ENCODE results near the gene CARNS1. TPM values are rescaled to one million over a fixed set of nuclear protein-coding genes. Genes with fewer than 3 reads are reported as not detected.

Gene CARNS1
- total and polyA plus RNA-seq, 7 experiments from 2014 or later, result 0.53 to 14.2 (median 4.3) TPM

DNA sequence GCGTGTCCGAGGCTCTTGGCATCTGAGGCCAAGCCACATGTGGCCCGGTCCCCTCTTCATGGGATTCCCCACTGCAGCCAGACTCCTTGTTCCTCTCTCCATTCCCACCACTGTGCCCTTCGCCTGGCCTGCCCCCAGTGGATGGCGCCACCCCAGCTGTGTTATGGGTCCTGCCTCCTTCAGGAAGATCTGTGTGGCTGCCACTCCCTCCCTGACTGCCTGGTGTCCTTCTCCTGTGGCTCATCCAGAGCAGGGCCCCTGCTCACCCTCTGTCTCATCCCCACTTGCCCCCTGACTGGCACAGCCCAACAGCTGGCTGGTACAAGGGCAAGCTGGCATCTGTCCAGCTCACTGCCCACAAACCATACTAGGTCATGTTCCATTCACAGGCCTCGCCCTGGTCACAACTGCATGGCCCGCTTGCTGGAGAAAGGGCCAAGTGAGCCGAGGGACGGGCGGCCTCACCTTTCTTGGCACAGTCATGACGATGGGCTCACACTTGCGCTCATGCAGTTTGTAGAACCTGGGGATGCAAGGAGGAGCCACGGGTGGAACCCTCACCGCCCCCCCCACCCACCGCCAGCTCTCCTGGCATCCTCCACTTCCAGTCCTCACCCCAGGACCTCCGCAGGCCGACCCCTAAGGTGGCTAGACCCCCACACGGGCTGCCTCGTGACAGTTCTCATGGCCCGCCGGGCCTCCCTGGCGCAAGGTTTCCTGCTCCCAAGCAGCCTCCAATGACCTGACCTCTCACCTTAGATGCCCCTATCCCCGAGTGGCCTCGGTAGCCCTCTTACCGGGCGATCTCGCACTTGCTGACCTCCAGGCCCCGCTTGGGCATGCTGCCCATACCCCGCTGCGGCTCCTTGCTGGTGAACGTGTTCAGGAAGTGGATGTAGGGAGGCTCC is 24.1 kb downstream of the CARNS1 start:
- Histone ChIP-seq H3K27ac (ENCODE audit: low read depth, low read length) (peak overlapping the region; percentile 85), H3K4me3 (ENCODE audit: low read length) (peak overlapping the region; percentile 100), H3K4me1 (ENCODE audit: control insufficient read depth in 2 of 2, insufficient read depth in 2 of 2, low read length in 2 of 2) (peaks cover 38 to 64% of the 10 kb centered on the region in 2 donors), H3K27me3 (ENCODE audit: control insufficient read depth in 2 of 2, insufficient read depth in 2 of 2, low read length in 2 of 2) (no peaks in the 10 kb centered on the region), H3K9me3 (ENCODE audit: control insufficient read depth in 2 of 3, low read length in 3 of 3) (no peaks in the 10 kb centered on the region), H3K36me3 (ENCODE audit: control insufficient read depth in 2 of 3, insufficient read depth in 3 of 3, low read length in 3 of 3) (peaks cover 0 to 23% (median 8%) of the 10 kb centered on the region in 3 experiments)
- Mint-ChIP-seq H3K4me3 (peak overlapping the region; percentile 85 to 99 (median 97)), H3K9me3 (peaks cover 0 to 1% (median 0%) of the 10 kb centered on the region in 11 donors), H3K36me3 (peaks cover 0 to 43% (median 0%) of the 10 kb centered on the region in 5 donors), H3K27me3 (no peaks in the 10 kb centered on the region), H3K27ac (peak overlapping the region; percentile 90 to 97 (median 95)), H3K4me1 (peaks cover 40 to 74% (median 57%) of the 10 kb centered on the region in 7 donors)
- ChIA-PET POLR2A (interaction anchor here (0.6 to 31.8 kb wide), 14 partner anchors 9 to 172 kb away, joined by 3 to 1530 read pairs (median 37); partner anchors contain the start of genes AIP, CABP4, CARNS1 and CDK2AP2), CTCF (interaction anchor here (0.8 to 5.9 kb wide), 8 partner anchors 12 to 37 kb away, joined by 3 to 37 read pairs (median 4); partner anchors contain the start of genes PPP1CA, TBC1D10C and TMEM134)
- ATAC-seq (no peak), DNase-seq (peak in 3 of 9 donors; percentile 36 to 57 (median 40))
- intact Hi-C loops (cut with micrococcal nuclease), result no loop called here

DNA sequence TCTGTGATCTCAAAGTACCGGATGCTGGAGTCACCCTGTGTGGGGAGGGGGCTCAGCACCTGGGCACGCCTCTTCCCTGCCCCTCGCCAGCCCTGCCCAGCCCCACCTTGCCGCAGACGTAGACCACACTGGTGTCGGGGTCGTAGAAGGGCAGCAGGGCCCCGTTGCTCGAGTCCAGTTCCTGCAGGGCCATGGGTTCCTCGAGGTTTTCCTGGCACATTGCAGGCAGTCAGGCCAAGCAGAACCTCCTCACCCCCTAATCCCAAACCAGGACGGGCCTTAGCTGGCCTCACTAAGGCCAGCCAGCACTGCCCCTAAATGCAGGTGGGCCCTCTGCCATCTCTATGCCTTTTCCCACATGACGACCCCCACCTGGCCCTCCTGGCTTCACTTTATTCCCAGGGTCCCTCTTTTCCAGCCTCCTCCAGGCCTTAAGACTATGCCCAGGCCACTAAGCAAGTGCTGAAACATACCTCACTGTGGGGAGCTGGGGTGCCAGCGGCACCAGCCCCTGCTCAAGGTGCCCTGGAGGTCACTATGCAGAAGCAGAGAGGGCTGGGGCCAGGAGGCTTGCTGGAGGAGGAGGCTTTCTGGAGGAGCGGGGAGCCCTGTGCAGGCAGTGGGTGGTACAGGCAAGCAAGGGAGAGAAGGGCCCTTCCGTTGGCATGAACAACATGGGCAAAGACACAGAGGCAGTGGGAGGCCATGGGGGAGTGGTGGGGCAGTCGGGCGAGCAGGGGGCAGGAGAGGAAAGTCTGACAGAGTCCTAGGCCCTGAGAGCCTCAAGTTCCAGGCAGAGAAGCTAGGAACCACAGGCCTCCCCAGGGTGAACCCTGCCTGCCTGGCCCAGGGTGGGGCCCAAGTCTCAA is 25.0 kb downstream of the CARNS1 start:
- Histone ChIP-seq H3K9me3 (ENCODE audit: control insufficient read depth in 2 of 3, low read length in 3 of 3) (no peaks in the 10 kb centered on the region), H3K36me3 (ENCODE audit: control insufficient read depth in 2 of 3, insufficient read depth in 3 of 3, low read length in 3 of 3) (peaks cover 0 to 14% (median under 1%) of the 10 kb centered on the region in 3 experiments), H3K27me3 (ENCODE audit: control insufficient read depth in 2 of 2, insufficient read depth in 2 of 2, low read length in 2 of 2) (no peaks in the 10 kb centered on the region), H3K4me1 (ENCODE audit: control insufficient read depth in 2 of 2, insufficient read depth in 2 of 2, low read length in 2 of 2) (peaks cover 38 to 64% of the 10 kb centered on the region in 2 donors), H3K27ac (ENCODE audit: low read depth, low read length) (peak overlapping the region; percentile 85), H3K4me3 (ENCODE audit: low read length) (peak overlapping the region; percentile 100)
- intact Hi-C loops (cut with micrococcal nuclease), result no loop called here
- ATAC-seq (no peak), DNase-seq (peak in 1 of 9 donors; percentile 28)
- ChIA-PET POLR2A (interaction anchor here (1.1 to 31.8 kb wide), 12 partner anchors 10 to 95 kb away, joined by 3 to 1530 read pairs (median 36); partner anchors contain the start of genes AIP, CABP4, CARNS1 and GPR152), CTCF (interaction anchor here (5.9 kb wide), 1 partner anchor 38 kb away, joined by 37 read pairs; the partner anchor contains the start of genes PPP1CA and TBC1D10C)
- peaks cover 0 to 1% (median 0%) of the 10 kb centered on the region in 11 donors for H3K9me3 Mint-ChIP-seq
- no peaks in the 10 kb centered on the region for H3K27me3 Mint-ChIP-seq
- peaks cover 0 to 39% (median 0%) of the 10 kb centered on the region in 5 donors for H3K36me3 Mint-ChIP-seq
- peaks cover 45 to 77% (median 60%) of the 10 kb centered on the region in 7 donors for H3K4me1 Mint-ChIP-seq
- peak overlapping the region; percentile 85 to 99 (median 97) for H3K4me3 Mint-ChIP-seq
- H3K27ac Mint-ChIP-seq, result peak overlapping the region; percentile 90 to 97 (median 93)

DNA sequence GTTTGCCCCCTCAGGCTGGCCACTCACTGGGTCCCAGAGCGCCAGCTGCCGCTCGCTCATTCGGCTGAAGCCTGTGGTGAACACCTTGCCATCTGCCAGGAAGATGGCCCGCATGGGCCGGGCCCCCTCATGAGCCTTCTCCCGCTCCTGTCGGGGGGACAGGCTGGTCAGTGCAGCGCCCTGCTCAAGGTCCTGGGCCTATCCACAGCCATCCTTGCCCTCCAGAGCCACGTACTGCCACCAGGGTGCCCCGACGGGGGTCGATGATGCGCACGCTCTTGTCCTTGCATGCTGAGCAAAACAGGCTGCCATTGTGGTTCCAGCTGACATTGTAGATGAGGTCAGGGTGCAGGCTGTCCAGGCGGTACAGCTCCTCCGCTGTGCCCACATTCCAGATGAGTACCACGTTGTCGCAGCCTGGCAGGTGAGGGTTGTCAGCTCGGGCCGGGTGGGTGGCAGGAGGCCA is 25.7 kb downstream of the CARNS1 start:
- H3K9me3 ChIP-seq (ENCODE audit: control insufficient read depth in 2 of 3, low read length in 3 of 3), result no peaks in the 10 kb centered on the region
- peak overlapping the region in 9 of 10 donors; percentile 19 to 99 (median 56) for H3K4me3 Mint-ChIP-seq
- H3K27ac Mint-ChIP-seq, result peak overlapping the region; percentile 75 to 97 (median 93)
- intact Hi-C loops (cut with micrococcal nuclease), result no loop called here
- peaks cover 0 to 1% (median 0%) of the 10 kb centered on the region in 11 donors for H3K9me3 Mint-ChIP-seq
- H3K36me3 ChIP-seq (ENCODE audit: control insufficient read depth in 2 of 3, insufficient read depth in 3 of 3, low read length in 3 of 3), result peaks cover 0 to 8% (median 0%) of the 10 kb centered on the region in 3 experiments
- DNase-seq (peak in 2 of 9 donors; percentile 24 to 25), ATAC-seq (no peak)
- POLR2A ChIA-PET, result interaction anchor here (0.8 to 31.8 kb wide), 12 partner anchors 11 to 95 kb away, joined by 3 to 1530 read pairs (median 29); partner anchors contain the start of genes AIP, CABP4, CARNS1 and GPR152
- peak overlapping the region; percentile 85 for H3K27ac ChIP-seq (ENCODE audit: low read depth, low read length)
- no peaks in the 10 kb centered on the region for H3K27me3 ChIP-seq (ENCODE audit: control insufficient read depth in 2 of 2, insufficient read depth in 2 of 2, low read length in 2 of 2)
- H3K4me1 ChIP-seq (ENCODE audit: control insufficient read depth in 2 of 2, insufficient read depth in 2 of 2, low read length in 2 of 2), result peaks cover 41 to 64% of the 10 kb centered on the region in 2 donors
- H3K36me3 Mint-ChIP-seq, result peaks cover 0 to 39% (median 0%) of the 10 kb centered on the region in 5 donors
- H3K27me3 Mint-ChIP-seq, result no peaks in the 10 kb centered on the region
- no peak overlapping the region for H3K4me3 ChIP-seq (ENCODE audit: low read length)
- H3K4me1 Mint-ChIP-seq, result peaks cover 51 to 79% (median 64%) of the 10 kb centered on the region in 7 donors
- CTCF ChIA-PET, result interaction anchor here (5.9 kb wide), 1 partner anchor 39 kb away, joined by 37 read pairs; the partner anchor contains the start of genes PPP1CA and TBC1D10C

DNA sequence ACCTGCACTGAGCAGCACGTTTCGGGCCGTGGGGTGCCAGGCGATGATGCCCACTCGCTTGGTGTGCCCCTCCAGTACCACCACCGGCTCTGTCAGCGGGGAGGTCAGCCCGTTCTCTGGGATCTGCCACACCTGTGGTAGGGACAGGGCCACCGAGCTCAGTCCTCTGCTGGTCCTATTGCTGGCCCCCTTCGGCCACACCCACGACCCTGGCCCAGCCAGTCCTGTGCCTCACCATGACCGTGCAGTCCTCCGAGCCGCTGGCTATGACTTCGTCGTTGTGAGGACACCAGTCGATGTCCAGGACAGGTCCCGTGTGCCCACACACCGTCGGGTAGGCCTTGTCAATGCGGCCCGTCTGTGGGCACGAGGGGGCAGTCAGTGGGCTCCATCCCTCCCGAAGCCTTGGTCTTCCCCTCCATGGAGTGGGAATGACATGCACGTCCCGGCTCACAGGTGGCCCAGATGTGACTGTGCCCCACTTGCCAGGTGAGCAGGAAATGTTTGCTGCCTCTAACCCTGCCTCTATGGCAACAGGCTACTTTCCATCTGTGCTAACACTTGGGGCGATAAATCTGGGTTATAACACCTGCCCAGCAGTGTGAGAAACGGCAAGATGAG is 26.4 kb downstream of the CARNS1 start:
- no peaks in the 10 kb centered on the region for H3K27me3 Mint-ChIP-seq
- peaks cover 0 to 7% (median 0%) of the 10 kb centered on the region in 3 experiments for H3K36me3 ChIP-seq (ENCODE audit: control insufficient read depth in 2 of 3, insufficient read depth in 3 of 3, low read length in 3 of 3)
- DNase-seq (peak in 6 of 9 donors; percentile 43 to 61 (median 52)), ATAC-seq (no peak)
- peak overlapping the region; percentile 13 to 99 (median 61) for H3K4me3 Mint-ChIP-seq
- no peak overlapping the region for H3K4me3 ChIP-seq (ENCODE audit: low read length)
- intact Hi-C loops (cut with micrococcal nuclease), result loop anchor here in 1 of 2 donors (1.0 kb wide), 2 partner anchors 14 to 27 kb away; partner anchors contain the start of genes RPS6KB2 and TMEM134
- peak overlapping the region; percentile 84 to 95 (median 90) for H3K27ac Mint-ChIP-seq
- peaks cover 0 to 1% (median 0%) of the 10 kb centered on the region in 11 donors for H3K9me3 Mint-ChIP-seq
- peaks cover 53 to 79% (median 66%) of the 10 kb centered on the region in 7 donors for H3K4me1 Mint-ChIP-seq
- ChIA-PET POLR2A (interaction anchor here (0.8 to 31.8 kb wide), 9 partner anchors 10 to 96 kb away, joined by 3 to 1530 read pairs (median 66); partner anchors contain the start of genes AIP, CABP4, CARNS1 and GPR152), CTCF (interaction anchor here (5.9 kb wide), 1 partner anchor 40 kb away, joined by 37 read pairs; the partner anchor contains the start of genes PPP1CA and TBC1D10C)
- no peaks in the 10 kb centered on the region for H3K27me3 ChIP-seq (ENCODE audit: control insufficient read depth in 2 of 2, insufficient read depth in 2 of 2, low read length in 2 of 2)
- H3K27ac ChIP-seq (ENCODE audit: low read depth, low read length), result peak overlapping the region; percentile 85
- H3K36me3 Mint-ChIP-seq, result peaks cover 0 to 33% (median 0%) of the 10 kb centered on the region in 5 donors
- peaks cover 44 to 68% of the 10 kb centered on the region in 2 donors for H3K4me1 ChIP-seq (ENCODE audit: control insufficient read depth in 2 of 2, insufficient read depth in 2 of 2, low read length in 2 of 2)
- no peaks in the 10 kb centered on the region for H3K9me3 ChIP-seq (ENCODE audit: control insufficient read depth in 2 of 3, low read length in 3 of 3)

DNA sequence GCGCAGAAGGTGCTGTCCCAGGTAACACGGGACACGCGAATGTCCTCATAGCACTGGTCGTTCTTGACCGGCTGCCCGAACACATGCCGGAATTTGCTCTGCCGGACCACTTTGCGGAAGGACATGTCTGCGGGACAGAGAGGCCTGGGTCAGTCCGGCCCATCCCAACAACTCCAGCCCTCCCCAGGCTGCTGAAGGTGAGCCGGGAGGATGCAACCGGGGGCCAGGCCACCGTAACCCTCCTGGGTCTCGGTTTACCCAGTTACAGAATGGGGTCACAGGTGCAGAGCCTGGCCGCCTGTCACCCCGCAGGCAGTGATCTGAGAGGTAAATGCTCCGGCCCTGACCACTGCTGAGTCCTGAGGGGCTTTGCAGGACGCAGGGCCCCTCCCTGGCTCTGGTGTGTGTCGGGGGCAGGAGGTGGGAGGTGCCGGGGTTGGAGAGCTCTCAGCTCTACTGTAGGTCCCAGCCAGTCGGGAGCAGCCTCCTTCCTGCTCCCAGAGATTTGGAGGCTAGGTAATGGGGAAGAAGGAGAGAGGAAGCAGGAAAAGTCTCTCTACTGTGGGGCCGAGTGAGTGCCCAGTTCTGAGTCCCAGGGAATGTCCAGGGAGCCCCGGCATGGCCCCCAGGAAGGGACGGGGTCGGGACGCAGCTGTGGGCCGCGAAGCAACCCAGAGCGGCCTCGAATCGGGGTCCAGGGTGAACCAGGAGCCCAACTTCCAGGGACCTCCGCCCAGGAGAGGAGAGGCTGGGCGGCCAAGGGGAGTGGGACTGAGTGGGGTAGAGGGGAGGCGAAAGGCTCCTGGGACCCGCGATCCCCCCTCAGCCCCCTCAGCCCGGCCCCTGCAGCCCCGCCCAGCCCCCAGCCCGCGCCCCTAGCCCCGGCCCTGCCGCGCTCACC is 27.3 kb downstream of the CARNS1 start:
- H3K27me3 Mint-ChIP-seq, result no peaks in the 10 kb centered on the region

More for the DNA sequence above, 27.3 kb downstream of the CARNS1 start:
- H3K36me3 ChIP-seq (ENCODE audit: control insufficient read depth in 2 of 3, insufficient read depth in 3 of 3, low read length in 3 of 3), result peaks cover 0 to under 1% (median 0%) of the 10 kb centered on the region in 3 experiments
- peaks cover 0 to 1% (median 0%) of the 10 kb centered on the region in 11 donors for H3K9me3 Mint-ChIP-seq
- intact Hi-C loops (cut with micrococcal nuclease), result loop anchor here in 1 of 2 donors (1.0 kb wide), 2 partner anchors 14 to 27 kb away; partner anchors contain the start of genes RPS6KB2 and TMEM134
- peaks cover 57 to 87% (median 72%) of the 10 kb centered on the region in 7 donors for H3K4me1 Mint-ChIP-seq
- ATAC-seq (no peak), DNase-seq (no peak)
- H3K27ac Mint-ChIP-seq, result peak overlapping the region; percentile 84 to 95 (median 90)
- peak overlapping the region; percentile 55 to 99 (median 63) for H3K4me3 Mint-ChIP-seq
- no peaks in the 10 kb centered on the region for H3K27me3 ChIP-seq (ENCODE audit: control insufficient read depth in 2 of 2, insufficient read depth in 2 of 2, low read length in 2 of 2)
- peak overlapping the region; percentile 85 for H3K27ac ChIP-seq (ENCODE audit: low read depth, low read length)
- no peak overlapping the region for H3K4me3 ChIP-seq (ENCODE audit: low read length)
- peaks cover 51 to 77% of the 10 kb centered on the region in 2 donors for H3K4me1 ChIP-seq (ENCODE audit: control insufficient read depth in 2 of 2, insufficient read depth in 2 of 2, low read length in 2 of 2)
- H3K9me3 ChIP-seq (ENCODE audit: control insufficient read depth in 2 of 3, low read length in 3 of 3), result no peaks in the 10 kb centered on the region
- POLR2A ChIA-PET, result interaction anchor here (0.8 to 11.9 kb wide), 6 partner anchors 9 to 97 kb away, joined by 3 to 206 read pairs (median 7); partner anchors contain the start of genes CABP4, GPR152, RPS6KB2 and TMEM134
- CTCF ChIA-PET, result no interaction called here
- H3K36me3 Mint-ChIP-seq, result peaks cover 0 to 27% (median 0%) of the 10 kb centered on the region in 5 donors

Measured in naive thymus-derived CD4-positive, alpha-beta T cell (primary cell).